ENCODE data around the gene ENPEP.

DNA sequence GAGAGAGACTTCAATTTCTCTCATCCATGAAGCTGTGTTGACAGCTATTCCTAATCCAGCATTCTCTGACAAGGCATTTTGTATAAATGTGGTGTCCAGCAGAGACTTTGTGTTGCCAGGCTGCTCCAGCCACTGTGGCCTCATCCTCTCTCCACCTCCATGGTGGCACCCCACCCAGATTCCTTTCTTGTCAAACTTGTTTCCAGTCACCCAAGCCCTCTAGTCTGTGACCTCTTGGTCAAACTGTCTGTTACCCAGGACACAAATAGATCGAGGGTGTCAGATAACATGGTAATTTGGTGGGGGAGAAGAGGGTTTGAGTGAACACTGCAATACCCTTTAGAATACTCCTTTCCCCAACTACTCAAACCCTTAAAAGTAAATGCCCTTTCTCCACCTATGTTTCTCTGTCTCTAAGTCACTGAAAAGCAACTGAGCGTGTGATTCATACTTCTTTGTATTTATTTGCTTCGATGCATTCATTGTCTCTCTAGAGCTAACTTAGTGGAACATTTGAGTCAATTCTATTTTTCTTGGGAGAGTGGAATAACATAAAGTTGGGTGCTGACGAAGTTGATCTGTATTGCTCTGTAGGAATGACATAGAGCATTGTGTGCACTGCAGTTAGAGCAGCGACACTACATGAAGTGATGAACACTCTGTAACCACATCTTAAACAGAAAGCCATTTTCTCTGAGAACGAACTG lies 133.2 kb downstream of the ENPEP start:
- TF ChIP-seq, protein P1, sequence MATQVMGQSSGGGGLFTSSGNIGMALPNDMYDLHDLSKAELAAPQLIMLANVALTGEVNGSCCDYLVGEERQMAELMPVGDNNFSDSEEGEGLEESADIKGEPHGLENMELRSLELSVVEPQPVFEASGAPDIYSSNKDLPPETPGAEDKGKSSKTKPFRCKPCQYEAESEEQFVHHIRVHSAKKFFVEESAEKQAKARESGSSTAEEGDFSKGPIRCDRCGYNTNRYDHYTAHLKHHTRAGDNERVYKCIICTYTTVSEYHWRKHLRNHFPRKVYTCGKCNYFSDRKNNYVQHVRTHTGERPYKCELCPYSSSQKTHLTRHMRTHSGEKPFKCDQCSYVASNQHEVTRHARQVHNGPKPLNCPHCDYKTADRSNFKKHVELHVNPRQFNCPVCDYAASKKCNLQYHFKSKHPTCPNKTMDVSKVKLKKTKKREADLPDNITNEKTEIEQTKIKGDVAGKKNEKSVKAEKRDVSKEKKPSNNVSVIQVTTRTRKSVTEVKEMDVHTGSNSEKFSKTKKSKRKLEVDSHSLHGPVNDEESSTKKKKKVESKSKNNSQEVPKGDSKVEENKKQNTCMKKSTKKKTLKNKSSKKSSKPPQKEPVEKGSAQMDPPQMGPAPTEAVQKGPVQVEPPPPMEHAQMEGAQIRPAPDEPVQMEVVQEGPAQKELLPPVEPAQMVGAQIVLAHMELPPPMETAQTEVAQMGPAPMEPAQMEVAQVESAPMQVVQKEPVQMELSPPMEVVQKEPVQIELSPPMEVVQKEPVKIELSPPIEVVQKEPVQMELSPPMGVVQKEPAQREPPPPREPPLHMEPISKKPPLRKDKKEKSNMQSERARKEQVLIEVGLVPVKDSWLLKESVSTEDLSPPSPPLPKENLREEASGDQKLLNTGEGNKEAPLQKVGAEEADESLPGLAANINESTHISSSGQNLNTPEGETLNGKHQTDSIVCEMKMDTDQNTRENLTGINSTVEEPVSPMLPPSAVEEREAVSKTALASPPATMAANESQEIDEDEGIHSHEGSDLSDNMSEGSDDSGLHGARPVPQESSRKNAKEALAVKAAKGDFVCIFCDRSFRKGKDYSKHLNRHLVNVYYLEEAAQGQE (IDR thresholded peaks at IDR 0.05), result no peak
- TF ChIP-seq, protein P2, sequence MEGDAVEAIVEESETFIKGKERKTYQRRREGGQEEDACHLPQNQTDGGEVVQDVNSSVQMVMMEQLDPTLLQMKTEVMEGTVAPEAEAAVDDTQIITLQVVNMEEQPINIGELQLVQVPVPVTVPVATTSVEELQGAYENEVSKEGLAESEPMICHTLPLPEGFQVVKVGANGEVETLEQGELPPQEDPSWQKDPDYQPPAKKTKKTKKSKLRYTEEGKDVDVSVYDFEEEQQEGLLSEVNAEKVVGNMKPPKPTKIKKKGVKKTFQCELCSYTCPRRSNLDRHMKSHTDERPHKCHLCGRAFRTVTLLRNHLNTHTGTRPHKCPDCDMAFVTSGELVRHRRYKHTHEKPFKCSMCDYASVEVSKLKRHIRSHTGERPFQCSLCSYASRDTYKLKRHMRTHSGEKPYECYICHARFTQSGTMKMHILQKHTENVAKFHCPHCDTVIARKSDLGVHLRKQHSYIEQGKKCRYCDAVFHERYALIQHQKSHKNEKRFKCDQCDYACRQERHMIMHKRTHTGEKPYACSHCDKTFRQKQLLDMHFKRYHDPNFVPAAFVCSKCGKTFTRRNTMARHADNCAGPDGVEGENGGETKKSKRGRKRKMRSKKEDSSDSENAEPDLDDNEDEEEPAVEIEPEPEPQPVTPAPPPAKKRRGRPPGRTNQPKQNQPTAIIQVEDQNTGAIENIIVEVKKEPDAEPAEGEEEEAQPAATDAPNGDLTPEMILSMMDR (IDR thresholded peaks at IDR 0.05; ENCODE audit: low read depth, low read length, missing input control), result no peak
- TF ChIP-seq, protein P3, sequence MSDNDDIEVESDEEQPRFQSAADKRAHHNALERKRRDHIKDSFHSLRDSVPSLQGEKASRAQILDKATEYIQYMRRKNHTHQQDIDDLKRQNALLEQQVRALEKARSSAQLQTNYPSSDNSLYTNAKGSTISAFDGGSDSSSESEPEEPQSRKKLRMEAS (IDR thresholded peaks at IDR 0.05), result no peak
- no peak for TF ChIP-seq JUND (IDR thresholded peaks at IDR 0.05)
- TF ChIP-seq, protein P4, sequence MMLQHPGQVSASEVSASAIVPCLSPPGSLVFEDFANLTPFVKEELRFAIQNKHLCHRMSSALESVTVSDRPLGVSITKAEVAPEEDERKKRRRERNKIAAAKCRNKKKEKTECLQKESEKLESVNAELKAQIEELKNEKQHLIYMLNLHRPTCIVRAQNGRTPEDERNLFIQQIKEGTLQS (IDR thresholded peaks at IDR 0.05), result no peak
- no peak for TF ChIP-seq FOXA1 (IDR thresholded peaks at IDR 0.05)
- TF ChIP-seq YY1 (IDR thresholded peaks at IDR 0.05), result no peak
- TF ChIP-seq RAD21 (IDR thresholded peaks at IDR 0.05), result no peak
- no peak for TF ChIP-seq SP1 (IDR thresholded peaks at IDR 0.05)
- TF ChIP-seq TAF1 (conservative IDR thresholded peaks at IDR 0.05), result no peak
- TF ChIP-seq GABPA (IDR thresholded peaks at IDR 0.05 in 1 of 2, conservative IDR thresholded peaks at IDR 0.05 in 1 of 2), result no peak
